HEK293 (cell line): Measurements from ENCODE around the gene TADA1.

Experiments
- CTCF ChIA-PET: fragments of 350-600 bp; formaldehyde crosslinking; extraction: SDS; loops from one replicate; lab custom pipeline; 2021; ENCODE audit warnings: antibody characterized with exemption; lab: Yijun Ruan, JAX
- POLR2A ChIA-PET: fragments of 300-600 bp; formaldehyde crosslinking; extraction: SDS; loops from one replicate; lab custom pipeline; 2020; ENCODE audit warnings: antibody characterized with exemption, inconsistent platforms; lab: Yijun Ruan, JAX
- H3K27ac ChIP-seq: fragments of 200-500 bp; sonication (Bioruptor generic); 2 replicates; pipeline ENCODE4 v1.5.1; 2014; ENCODE audit warnings: low read depth, low read length, control low read depth, inconsistent platforms; ENCODE audit errors: extremely low read depth
- H3K36me3 ChIP-seq, 2 experiments: fragments of 200-500 bp in 1 of 2; sonication (Bioruptor generic) in 1 of 2; 1 replicate in 1 of 2; 2 replicates in 1 of 2; pipeline ENCODE4 v1.5.1; 2014 to 2017; ENCODE audit warnings: inconsistent platforms in 2 of 2, low read length in 2 of 2; ENCODE audit not compliant: control insufficient read depth in 2 of 2, insufficient read depth in 1 of 2
- H3K4me1 ChIP-seq: fragments of 200-500 bp; sonication (Bioruptor generic); 2 replicates; pipeline ENCODE4 v1.5.1; 2014; ENCODE audit warnings: mild to moderate bottlenecking, low read length, inconsistent platforms; ENCODE audit not compliant: control insufficient read depth, insufficient read depth
- H3K4me3 ChIP-seq: 2 replicates; pipeline ENCODE4 v1.5.1; 2011; ENCODE audit warnings: low read depth, mild to moderate bottlenecking, control low read depth, low read length, moderate library complexity
- H3K9me3 ChIP-seq: fragments of 200-500 bp; sonication (Bioruptor generic); 2 replicates; pipeline ENCODE4 v1.5.1; 2014; ENCODE audit warnings: low read depth, low read length, inconsistent platforms; ENCODE audit not compliant: control insufficient read depth, insufficient read depth
- EGR2 ChIP-seq: fragments of 450-650 bp; formaldehyde crosslinking; IDR thresholded peaks from 2 replicates; pipeline ENCODE4 v1.5.1; 2016; ENCODE audit warnings: low read depth, missing biosample characterization, missing genetic modification characterization
- KLF7 ChIP-seq: fragments of 450-650 bp; formaldehyde crosslinking; IDR thresholded peaks from 2 replicates; pipeline ENCODE4 v1.5.1; 2016; ENCODE audit warnings: missing biosample characterization, missing genetic modification characterization, borderline replicate concordance
- TCF7L2 ChIP-seq: IDR thresholded peaks from 2 replicates; pipeline ENCODE4 v1.6.1; 2011; ENCODE audit warnings: low read depth, mild to moderate bottlenecking, inconsistent platforms, low read length, moderate library complexity, borderline replicate concordance
- ZBTB17 ChIP-seq: fragments of 450-650 bp; formaldehyde crosslinking; IDR thresholded peaks from 2 replicates; pipeline ENCODE4 v1.5.1; 2016; ENCODE audit warnings: missing biosample characterization, missing genetic modification characterization
- ZBTB20 ChIP-seq: fragments of 450-650 bp; formaldehyde crosslinking; IDR thresholded peaks from 2 replicates; pipeline ENCODE4 v1.5.1; 2016; ENCODE audit warnings: missing biosample characterization, missing genetic modification characterization
- ZBTB48 ChIP-seq: fragments of 450-650 bp; formaldehyde crosslinking; IDR thresholded peaks from 2 replicates; pipeline ENCODE4 v1.5.1; 2016; ENCODE audit warnings: missing biosample characterization, missing genetic modification characterization
- ZBTB8A ChIP-seq: fragments of 450-650 bp; formaldehyde crosslinking; IDR thresholded peaks from 2 replicates; pipeline ENCODE4 v1.5.1; 2016; ENCODE audit warnings: missing biosample characterization, missing genetic modification characterization
- ZFP41 ChIP-seq: fragments of 450-650 bp; formaldehyde crosslinking; IDR thresholded peaks from 2 replicates; pipeline ENCODE4 v1.5.1; 2016; ENCODE audit warnings: missing biosample characterization, missing genetic modification characterization, borderline replicate concordance
- ZFP69B ChIP-seq: fragments of 450-650 bp; formaldehyde crosslinking; IDR thresholded peaks from 2 replicates; pipeline ENCODE4 v1.5.1; 2016; ENCODE audit warnings: missing biosample characterization, missing genetic modification characterization
- ZNF121 ChIP-seq: fragments of 450-650 bp; formaldehyde crosslinking; IDR thresholded peaks from 2 replicates; pipeline ENCODE4 v1.5.1; 2016; ENCODE audit warnings: missing biosample characterization, missing genetic modification characterization
- ZNF132 ChIP-seq: fragments of 450-650 bp; formaldehyde crosslinking; IDR thresholded peaks from 2 replicates; pipeline ENCODE4 v1.5.1; 2017; ENCODE audit warnings: missing biosample characterization, missing genetic modification characterization, borderline replicate concordance
- ZNF221 ChIP-seq: fragments of 450-650 bp; formaldehyde crosslinking; IDR thresholded peaks from 2 replicates; pipeline ENCODE4 v1.5.1; 2017; ENCODE audit warnings: missing biosample characterization, missing genetic modification characterization, borderline replicate concordance
- ZNF391 ChIP-seq: fragments of 450-650 bp; formaldehyde crosslinking; IDR thresholded peaks from 2 replicates; pipeline ENCODE4 v1.5.1; 2016; ENCODE audit warnings: low read depth, missing biosample characterization, missing genetic modification characterization, borderline replicate concordance
- ZNF426 ChIP-seq: fragments of 450-650 bp; formaldehyde crosslinking; IDR thresholded peaks from 2 replicates; pipeline ENCODE4 v1.5.1; 2017; ENCODE audit warnings: missing biosample characterization, missing genetic modification characterization, mild to moderate bottlenecking, inconsistent platforms, moderate library complexity
- ZNF561 ChIP-seq: fragments of 450-650 bp; IDR thresholded peaks from 2 replicates; pipeline ENCODE4 v1.5.1; 2018; ENCODE audit warnings: missing biosample characterization, missing genetic modification characterization, borderline replicate concordance
- ZNF600 ChIP-seq: fragments of 450-650 bp; formaldehyde crosslinking; IDR thresholded peaks from 2 replicates; pipeline ENCODE4 v1.5.1; 2016; ENCODE audit warnings: missing biosample characterization, missing genetic modification characterization
- ZNF624 ChIP-seq: fragments of 450-650 bp; formaldehyde crosslinking; IDR thresholded peaks from 2 replicates; pipeline ENCODE4 v1.5.1; 2017; ENCODE audit warnings: missing biosample characterization, missing genetic modification characterization
- ZNF658 ChIP-seq: fragments of 450-650 bp; formaldehyde crosslinking; IDR thresholded peaks from 2 replicates; pipeline ENCODE4; 2016; ENCODE audit warnings: missing biosample characterization, missing genetic modification characterization
- ZXDB ChIP-seq: fragments of 450-650 bp; formaldehyde crosslinking; IDR thresholded peaks from 2 replicates; pipeline ENCODE4 v1.5.1; 2016; ENCODE audit warnings: missing biosample characterization, missing genetic modification characterization
- TF ChIP-seq, protein P1 (sequence below): fragments of 450-650 bp; formaldehyde crosslinking; IDR thresholded peaks from 2 replicates; pipeline ENCODE4 v1.5.1; 2016; ENCODE audit warnings: missing biosample characterization, missing genetic modification characterization
- TF ChIP-seq, protein P2 (sequence below): fragments of 450-650 bp; formaldehyde crosslinking; IDR thresholded peaks from 2 replicates; pipeline ENCODE4 v1.5.1; 2016; ENCODE audit warnings: missing biosample characterization, missing genetic modification characterization
- TF ChIP-seq, protein P3 (sequence below): sonication (generic); formaldehyde crosslinking; IDR thresholded peaks from 2 replicates; pipeline ENCODE4 v1.8.1; 2022; ENCODE audit warnings: mild to moderate bottlenecking, moderate library complexity, missing genetic modification reagents
- TF ChIP-seq, protein P4 (sequence below): IDR thresholded peaks from 2 replicates; pipeline ENCODE4 v1.6.1; 2011; ENCODE audit warnings: mild to moderate bottlenecking, low read depth, low read length, borderline replicate concordance
- TF ChIP-seq, protein P5 (sequence below): fragments of 450-650 bp; formaldehyde crosslinking; IDR thresholded peaks from 2 replicates; pipeline ENCODE4 v1.5.1; 2016; ENCODE audit warnings: missing biosample characterization, missing genetic modification characterization
- TF ChIP-seq, protein P6 (sequence below): fragments of 450-650 bp; formaldehyde crosslinking; IDR thresholded peaks from 2 replicates; pipeline ENCODE4 v1.5.1; 2016; ENCODE audit warnings: missing biosample characterization, missing genetic modification characterization

TADA1 gene

DNA sequence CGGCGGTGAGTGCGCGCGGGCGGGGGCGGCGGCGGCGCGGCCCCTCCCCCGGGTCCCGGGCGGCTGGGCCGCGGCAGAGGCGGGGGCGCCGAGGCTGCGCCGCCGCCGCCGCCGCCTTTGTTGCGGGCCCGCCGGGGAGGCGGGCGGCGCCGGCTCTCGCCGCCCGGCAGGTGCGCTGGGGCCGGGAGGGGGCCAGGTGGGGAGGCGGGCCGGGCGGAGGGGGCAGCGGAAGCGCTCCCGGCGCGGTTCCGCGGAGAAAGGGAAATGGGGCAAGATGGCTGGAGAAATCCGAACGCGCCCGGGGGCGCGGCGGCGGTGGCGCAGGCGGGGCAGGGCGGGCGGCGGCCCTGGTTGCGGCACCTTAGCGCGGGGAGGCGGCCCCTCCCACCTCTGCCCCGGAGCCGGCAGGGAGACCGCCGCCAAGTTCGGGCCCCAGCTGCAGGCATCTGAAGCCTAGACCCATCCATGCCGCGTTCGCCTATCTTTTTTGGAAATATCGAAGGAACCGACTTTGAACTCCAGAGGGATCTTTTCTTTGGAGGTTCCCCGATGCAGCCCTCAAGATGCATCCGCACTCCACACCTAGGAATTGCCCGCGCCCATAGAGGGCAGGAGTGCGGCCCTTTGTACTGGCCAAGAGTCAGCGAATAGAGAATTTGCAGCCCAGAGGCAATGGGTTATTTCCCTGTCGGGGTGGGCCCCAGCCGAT is 36.3 kb downstream of the TADA1 start (continued):
- TF ChIP-seq, protein P1, sequence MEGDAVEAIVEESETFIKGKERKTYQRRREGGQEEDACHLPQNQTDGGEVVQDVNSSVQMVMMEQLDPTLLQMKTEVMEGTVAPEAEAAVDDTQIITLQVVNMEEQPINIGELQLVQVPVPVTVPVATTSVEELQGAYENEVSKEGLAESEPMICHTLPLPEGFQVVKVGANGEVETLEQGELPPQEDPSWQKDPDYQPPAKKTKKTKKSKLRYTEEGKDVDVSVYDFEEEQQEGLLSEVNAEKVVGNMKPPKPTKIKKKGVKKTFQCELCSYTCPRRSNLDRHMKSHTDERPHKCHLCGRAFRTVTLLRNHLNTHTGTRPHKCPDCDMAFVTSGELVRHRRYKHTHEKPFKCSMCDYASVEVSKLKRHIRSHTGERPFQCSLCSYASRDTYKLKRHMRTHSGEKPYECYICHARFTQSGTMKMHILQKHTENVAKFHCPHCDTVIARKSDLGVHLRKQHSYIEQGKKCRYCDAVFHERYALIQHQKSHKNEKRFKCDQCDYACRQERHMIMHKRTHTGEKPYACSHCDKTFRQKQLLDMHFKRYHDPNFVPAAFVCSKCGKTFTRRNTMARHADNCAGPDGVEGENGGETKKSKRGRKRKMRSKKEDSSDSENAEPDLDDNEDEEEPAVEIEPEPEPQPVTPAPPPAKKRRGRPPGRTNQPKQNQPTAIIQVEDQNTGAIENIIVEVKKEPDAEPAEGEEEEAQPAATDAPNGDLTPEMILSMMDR = peak; percentile 55
- TF ChIP-seq TCF7L2 = peak; percentile 59; the same call in 1 of the 2 replicates
- peak; percentile 52 for TF ChIP-seq ZBTB20 (tag by site-specific recombination)
- TF ChIP-seq ZBTB8A (tag by site-specific recombination) = 0 out of 2 replicates have a peak, but pooled peaks have one; percentile 22
- TF ChIP-seq ZXDB (tag by site-specific recombination) = 0 out of 2 replicates have a peak, but pooled peaks have one; percentile 16
- TF ChIP-seq, protein P2, sequence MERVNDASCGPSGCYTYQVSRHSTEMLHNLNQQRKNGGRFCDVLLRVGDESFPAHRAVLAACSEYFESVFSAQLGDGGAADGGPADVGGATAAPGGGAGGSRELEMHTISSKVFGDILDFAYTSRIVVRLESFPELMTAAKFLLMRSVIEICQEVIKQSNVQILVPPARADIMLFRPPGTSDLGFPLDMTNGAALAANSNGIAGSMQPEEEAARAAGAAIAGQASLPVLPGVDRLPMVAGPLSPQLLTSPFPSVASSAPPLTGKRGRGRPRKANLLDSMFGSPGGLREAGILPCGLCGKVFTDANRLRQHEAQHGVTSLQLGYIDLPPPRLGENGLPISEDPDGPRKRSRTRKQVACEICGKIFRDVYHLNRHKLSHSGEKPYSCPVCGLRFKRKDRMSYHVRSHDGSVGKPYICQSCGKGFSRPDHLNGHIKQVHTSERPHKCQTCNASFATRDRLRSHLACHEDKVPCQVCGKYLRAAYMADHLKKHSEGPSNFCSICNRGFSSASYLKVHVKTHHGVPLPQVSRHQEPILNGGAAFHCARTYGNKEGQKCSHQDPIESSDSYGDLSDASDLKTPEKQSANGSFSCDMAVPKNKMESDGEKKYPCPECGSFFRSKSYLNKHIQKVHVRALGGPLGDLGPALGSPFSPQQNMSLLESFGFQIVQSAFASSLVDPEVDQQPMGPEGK = 0 out of 2 replicates have a peak, but pooled peaks have one; percentile 13
- TF ChIP-seq ZNF426 (tag by site-specific recombination) = no peak
- TF ChIP-seq, protein P3, sequence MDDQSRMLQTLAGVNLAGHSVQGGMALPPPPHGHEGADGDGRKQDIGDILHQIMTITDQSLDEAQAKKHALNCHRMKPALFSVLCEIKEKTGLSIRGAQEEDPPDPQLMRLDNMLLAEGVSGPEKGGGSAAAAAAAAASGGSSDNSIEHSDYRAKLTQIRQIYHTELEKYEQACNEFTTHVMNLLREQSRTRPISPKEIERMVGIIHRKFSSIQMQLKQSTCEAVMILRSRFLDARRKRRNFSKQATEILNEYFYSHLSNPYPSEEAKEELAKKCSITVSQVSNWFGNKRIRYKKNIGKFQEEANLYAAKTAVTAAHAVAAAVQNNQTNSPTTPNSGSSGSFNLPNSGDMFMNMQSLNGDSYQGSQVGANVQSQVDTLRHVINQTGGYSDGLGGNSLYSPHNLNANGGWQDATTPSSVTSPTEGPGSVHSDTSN (CRISPR knock-in tag) = 0 out of 2 replicates have a peak, but pooled peaks have one; percentile 46

DNA sequence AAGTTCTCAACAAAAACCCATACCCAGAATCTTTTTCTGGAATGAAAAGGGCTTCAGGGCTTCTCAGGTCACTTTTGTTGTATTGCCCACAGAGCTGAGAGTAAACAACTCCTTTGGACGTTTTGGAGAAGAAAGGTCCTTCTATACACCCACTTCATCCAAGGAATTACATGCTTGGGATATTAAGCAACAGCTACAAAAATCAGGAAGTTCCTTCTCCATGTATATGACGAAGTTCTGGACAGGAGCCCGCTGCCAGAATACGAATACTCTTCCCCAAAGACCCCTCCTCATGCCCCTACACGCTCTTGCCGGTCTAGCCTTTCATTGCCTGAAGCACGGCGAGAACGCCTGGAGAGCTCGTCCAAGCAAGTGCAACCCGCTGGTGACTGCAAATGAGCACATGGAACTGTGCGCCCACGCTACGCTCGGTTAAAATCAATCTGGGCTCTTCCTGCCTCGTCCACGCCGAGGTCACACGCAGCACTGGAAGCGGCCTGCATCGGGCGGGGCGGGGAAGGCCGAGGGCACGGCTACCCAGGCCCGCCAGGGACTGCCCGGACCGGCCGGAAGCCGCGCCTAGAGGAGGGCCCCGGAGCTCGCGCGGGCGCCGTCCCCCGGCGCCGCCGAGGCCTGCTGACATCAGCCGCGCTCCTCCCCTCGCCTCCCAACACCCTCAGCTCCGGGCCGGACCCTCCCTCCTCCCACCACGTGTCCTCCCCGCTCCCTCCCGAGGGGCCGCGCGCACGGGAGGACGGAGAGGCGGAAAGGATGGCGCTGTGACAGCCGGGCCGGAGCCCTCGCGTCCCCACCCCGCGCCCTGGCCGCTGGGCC is 37.1 kb downstream of the TADA1 start, which contains the start of gene POGK:
POGK (plus strand) TSS at position 710 of the 834 bp plus-strand sequence. CDS start 1,482 bp downstream, outside the sequence.
- Histone ChIP-seq H3K27ac (peak within 1 kb of the TSS; percentile 69), H3K4me3 (peak within 1 kb of the TSS; percentile 62), H3K9me3 (no peaks in the 10 kb centered on the region), H3K36me3 (peaks cover 4 to 34% of the 10 kb centered on the region in 2 experiments), H3K4me1 (no peaks in the 10 kb centered on the region)
- POLR2A ChIA-PET = interaction anchor here (0.6 to 1.6 kb wide), 13 partner anchors 9 to 1141 kb away, joined by 3 to 21 read pairs (median 4); partner anchors contain the start of genes ALDH9A1, POU2F1 and TADA1
- CTCF ChIA-PET = interaction anchor here (1.0 kb wide), 1 partner anchor 14 kb away, joined by 3 read pairs; no protein-coding TSS in a partner anchor
- TF ChIP-seq ZNF132 (tag by site-specific recombination) (no peak), ZNF391 (tag by site-specific recombination) (no peak), ZBTB48 (peak; percentile 49; the same call in 1 of the 2 replicates), ZNF624 (no peak), ZNF121 (tag by site-specific recombination) (no peak), KLF7 (tag by site-specific recombination) (no peak), ZNF658 (tag by site-specific recombination) (no peak), ZFP69B (tag by site-specific recombination) (peak; percentile 32; the same call in 1 of the 2 replicates), EGR2 (peak; percentile 46), ZBTB17 (tag by site-specific recombination) (peak; percentile 83), ZFP41 (no peak), ZNF600 (tag by site-specific recombination) (peak; percentile 31; the same call in 1 of the 2 replicates), ZNF221 (no peak), ZNF561 (tag by site-specific recombination) (peak; percentile 95)
- TF ChIP-seq, protein P4, sequence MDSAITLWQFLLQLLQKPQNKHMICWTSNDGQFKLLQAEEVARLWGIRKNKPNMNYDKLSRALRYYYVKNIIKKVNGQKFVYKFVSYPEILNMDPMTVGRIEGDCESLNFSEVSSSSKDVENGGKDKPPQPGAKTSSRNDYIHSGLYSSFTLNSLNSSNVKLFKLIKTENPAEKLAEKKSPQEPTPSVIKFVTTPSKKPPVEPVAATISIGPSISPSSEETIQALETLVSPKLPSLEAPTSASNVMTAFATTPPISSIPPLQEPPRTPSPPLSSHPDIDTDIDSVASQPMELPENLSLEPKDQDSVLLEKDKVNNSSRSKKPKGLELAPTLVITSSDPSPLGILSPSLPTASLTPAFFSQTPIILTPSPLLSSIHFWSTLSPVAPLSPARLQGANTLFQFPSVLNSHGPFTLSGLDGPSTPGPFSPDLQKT = no peak
- TF ChIP-seq, protein P5, sequence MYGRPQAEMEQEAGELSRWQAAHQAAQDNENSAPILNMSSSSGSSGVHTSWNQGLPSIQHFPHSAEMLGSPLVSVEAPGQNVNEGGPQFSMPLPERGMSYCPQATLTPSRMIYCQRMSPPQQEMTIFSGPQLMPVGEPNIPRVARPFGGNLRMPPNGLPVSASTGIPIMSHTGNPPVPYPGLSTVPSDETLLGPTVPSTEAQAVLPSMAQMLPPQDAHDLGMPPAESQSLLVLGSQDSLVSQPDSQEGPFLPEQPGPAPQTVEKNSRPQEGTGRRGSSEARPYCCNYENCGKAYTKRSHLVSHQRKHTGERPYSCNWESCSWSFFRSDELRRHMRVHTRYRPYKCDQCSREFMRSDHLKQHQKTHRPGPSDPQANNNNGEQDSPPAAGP (tag by site-specific recombination) = no peak; the same call in 1 of the 2 replicates
- TF ChIP-seq, protein P6, sequence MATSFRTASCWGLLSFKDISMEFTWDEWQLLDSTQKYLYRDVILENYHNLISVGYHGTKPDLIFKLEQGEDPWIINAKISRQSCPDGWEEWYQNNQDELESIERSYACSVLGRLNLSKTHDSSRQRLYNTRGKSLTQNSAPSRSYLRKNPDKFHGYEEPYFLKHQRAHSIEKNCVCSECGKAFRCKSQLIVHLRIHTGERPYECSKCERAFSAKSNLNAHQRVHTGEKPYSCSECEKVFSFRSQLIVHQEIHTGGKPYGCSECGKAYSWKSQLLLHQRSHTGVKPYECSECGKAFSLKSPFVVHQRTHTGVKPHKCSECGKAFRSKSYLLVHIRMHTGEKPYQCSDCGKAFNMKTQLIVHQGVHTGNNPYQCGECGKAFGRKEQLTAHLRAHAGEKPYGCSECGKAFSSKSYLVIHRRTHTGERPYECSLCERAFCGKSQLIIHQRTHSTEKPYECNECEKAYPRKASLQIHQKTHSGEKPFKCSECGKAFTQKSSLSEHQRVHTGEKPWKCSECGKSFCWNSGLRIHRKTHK (tag by site-specific recombination) = no peak
